ENCODE measurements around the gene C1orf167. TPM values are rescaled to one million over a fixed set of nuclear protein-coding genes. Genes with fewer than 3 reads are reported as not detected.

Gene C1orf167
- total and polyA plus RNA-seq, 3 donors from 2014 or later: 26.0 to 64.2 (median 34.5) TPM

GRCh38 chr1:11767922-11768704, 6.1 kb downstream of the C1orf167 start:
- TF ChIP-seq POLR2A (IDR thresholded peaks at IDR 0.05) (no peak), CTCF (IDR thresholded peaks at IDR 0.05) (no peak)

GRCh38 chr1:11768821-11769220, 6.8 kb downstream of the C1orf167 start:
- intact Hi-C loops (cut with DNase I; ENCODE audit: low total_unique reads): no loop called here
- WGBS, 2 donors: 39 to 48% methylated on average over 4 of the region's 4 CpGs
- no peaks in the 10 kb centered on the region for H3K27me3 ChIP-seq
- H3K36me3 ChIP-seq (ENCODE audit: low read depth, missing control alignments): no peaks in the 10 kb centered on the region
- no peak for DNase-seq
- no peak overlapping the region for H3K4me3 ChIP-seq
- peaks cover 8% of the 10 kb centered on the region for H3K4me1 ChIP-seq
- TF ChIP-seq CTCF (IDR thresholded peaks at IDR 0.05): no peak
- no peak for TF ChIP-seq POLR2A (IDR thresholded peaks at IDR 0.05)
- no peak overlapping the region for H3K27ac ChIP-seq
- no peaks in the 10 kb centered on the region for H3K9me3 ChIP-seq

More at GRCh38 chr1:11767922-11768704, 6.1 kb downstream of the C1orf167 start:
- Histone ChIP-seq H3K27ac (no peak overlapping the region), H3K4me1 (peaks cover 8% of the 10 kb centered on the region), H3K36me3 (ENCODE audit: low read depth, missing control alignments) (no peaks in the 10 kb centered on the region), H3K9me3 (no peaks in the 10 kb centered on the region), H3K4me3 (no peak overlapping the region), H3K27me3 (no peaks in the 10 kb centered on the region)
- intact Hi-C loops (cut with DNase I; ENCODE audit: low total_unique reads): no loop called here
- no peak for DNase-seq
- WGBS, 2 donors: 74 to 91% methylated on average over 9 to 16 of the region's 16 CpGs

GRCh38 chr1:11769274-11769673, 7.3 kb downstream of the C1orf167 start:
- H3K9me3 ChIP-seq: no peaks in the 10 kb centered on the region
- no peak for DNase-seq
- no peaks in the 10 kb centered on the region for H3K27me3 ChIP-seq
- 86 to 95% methylated on average over 2 to 4 of the region's 4 CpGs for WGBS, 2 donors
- H3K4me3 ChIP-seq: no peak overlapping the region
- intact Hi-C loops (cut with DNase I; ENCODE audit: low total_unique reads): no loop called here
- H3K27ac ChIP-seq: no peak overlapping the region
- no peaks in the 10 kb centered on the region for H3K36me3 ChIP-seq (ENCODE audit: low read depth, missing control alignments)
- H3K4me1 ChIP-seq: peaks cover 8% of the 10 kb centered on the region
- TF ChIP-seq POLR2A (IDR thresholded peaks at IDR 0.05) (no peak), CTCF (IDR thresholded peaks at IDR 0.05) (no peak)

GRCh38 chr1:11770011-11770410, 8.0 kb downstream of the C1orf167 start:
- Histone ChIP-seq H3K27ac (no peak overlapping the region), H3K36me3 (ENCODE audit: low read depth, missing control alignments) (no peaks in the 10 kb centered on the region), H3K27me3 (no peaks in the 10 kb centered on the region), H3K4me1 (peaks cover 8% of the 10 kb centered on the region), H3K9me3 (no peaks in the 10 kb centered on the region), H3K4me3 (no peak overlapping the region)
- TF ChIP-seq POLR2A (IDR thresholded peaks at IDR 0.05) (no peak), CTCF (IDR thresholded peaks at IDR 0.05) (no peak)
- DNase-seq: no peak
- intact Hi-C loops (cut with DNase I; ENCODE audit: low total_unique reads): no loop called here

Measured in testis (tissue), 3 donors.